Cerebellar cortex (tissue), 1 donor: Measurements from ENCODE around the gene CA5A.
"Not testable (repeated sequence)": the region's sequence is repeated elsewhere in the genome, so short reads cannot be mapped to it uniquely, and the experiment has no call there.

Experiments used
- DNase-seq: peaks from one replicate; pipeline ENCODE4 v3.0.0-alpha.2; 2015; ENCODE audit warnings: low spot score

The CA5A gene

GRCh38 chr16:87894005-87894404 is 42.3 kb downstream of the CA5A start:
- DNase-seq = peak; percentile 97

- no peak for DNase-seq
Measured at GRCh38 chr16:87891764-87892163, 44.6 kb downstream of the CA5A start.

- not testable (repeated sequence) for DNase-seq
Measured at GRCh38 chr16:87889762-87890161, 46.6 kb downstream of the CA5A start.

- not testable (repeated sequence) for DNase-seq
Measured at GRCh38 chr16:87888346-87888745, 48.0 kb downstream of the CA5A start.

GRCh38 chr16:87887931-87888330 is 48.4 kb downstream of the CA5A start:
- DNase-seq = not testable (repeated sequence)

GRCh38 chr16:87885371-87885967 is 50.9 kb downstream of the CA5A start:
- DNase-seq = not testable (repeated sequence)

GRCh38 chr16:87882436-87883019 is 53.8 kb downstream of the CA5A start:
- DNase-seq = no peak

GRCh38 chr16:87881324-87882200 is 54.8 kb downstream of the CA5A start:
- no peak for DNase-seq

GRCh38 chr16:87880117-87880696 is 56.1 kb downstream of the CA5A start:
- DNase-seq = no peak

- not testable (repeated sequence) for DNase-seq
Measured at GRCh38 chr16:87879411-87880013, 56.8 kb downstream of the CA5A start.

GRCh38 chr16:87878704-87879103 is 57.6 kb downstream of the CA5A start:
- no peak for DNase-seq

- DNase-seq = no peak
Measured at GRCh38 chr16:87877942-87878507, 58.3 kb downstream of the CA5A start.

- no peak for DNase-seq
Measured at GRCh38 chr16:87874639-87875427, 61.5 kb downstream of the CA5A start.

- DNase-seq = not testable (repeated sequence)
Measured at GRCh38 chr16:87870418-87871291, 65.7 kb downstream of the CA5A start.

- not testable (repeated sequence) for DNase-seq
Measured at GRCh38 chr16:87869879-87870417, 66.4 kb downstream of the CA5A start.

- DNase-seq = peak; percentile 65
Measured at GRCh38 chr16:87869061-87869878, 67.1 kb downstream of the CA5A start, which contains the start of gene SLC7A5. SLC7A5 (minus strand) TSS chr16:87869507; CDS start chr16:87869422, 85 bp downstream.

- DNase-seq = not testable (repeated sequence)
Measured at GRCh38 chr16:87868254-87869029, 67.9 kb downstream of the CA5A start.
